CD4-positive, alpha-beta T cell treated with Interleukin-6 at 100 ng/mL for 8 hours (primary cell): Measurements from ENCODE around the gene SASH1.

Experiments used
- DNase-seq: peaks from one replicate; pipeline ENCODE4 v3.0.0-alpha.2; 2020; ENCODE audit warnings: mixed read lengths, low spot score

SASH1 gene

GRCh38 chr6:148548065-148548748 lies 205.6 kb downstream of the SASH1 start:
- DNase-seq, result no peak

- DNase-seq, result no peak
Observed at GRCh38 chr6:148548749-148549140, 206.1 kb downstream of the SASH1 start.

GRCh38 chr6:148550569-148550968 lies 207.9 kb downstream of the SASH1 start:
- DNase-seq, result no peak

- no peak for DNase-seq
Observed at GRCh38 chr6:148551226-148551625, 208.6 kb downstream of the SASH1 start.

GRCh38 chr6:148556410-148556809 lies 213.8 kb downstream of the SASH1 start:
- no peak for DNase-seq

GRCh38 chr6:148557796-148558321 lies 215.2 kb downstream of the SASH1 start:
- DNase-seq, result no peak

GRCh38 chr6:148559848-148560433 lies 217.3 kb downstream of the SASH1 start:
- peak; percentile 48 for DNase-seq

GRCh38 chr6:148561629-148562028 lies 219.0 kb downstream of the SASH1 start:
- no peak for DNase-seq

- DNase-seq, result no peak
Observed at GRCh38 chr6:148563066-148563465, 220.4 kb downstream of the SASH1 start.

GRCh38 chr6:148564494-148565035 lies 221.9 kb downstream of the SASH1 start:
- no peak for DNase-seq

GRCh38 chr6:148565321-148565926 lies 222.8 kb downstream of the SASH1 start:
- no peak for DNase-seq

GRCh38 chr6:148565930-148566663 lies 223.5 kb downstream of the SASH1 start:
- no peak for DNase-seq

GRCh38 chr6:148566664-148567350 lies 224.2 kb downstream of the SASH1 start:
- no peak for DNase-seq

- no peak for DNase-seq
Observed at GRCh38 chr6:148570456-148570855, 227.8 kb downstream of the SASH1 start.

- DNase-seq, result no peak
Observed at GRCh38 chr6:148572676-148573335, 230.2 kb downstream of the SASH1 start.

- no peak for DNase-seq
Observed at GRCh38 chr6:148573922-148574321, 231.3 kb downstream of the SASH1 start.

GRCh38 chr6:148577687-148578488 lies 235.2 kb downstream of the SASH1 start:
- DNase-seq, result peak; percentile 21

GRCh38 chr6:148578489-148578814 lies 235.8 kb downstream of the SASH1 start:
- no peak for DNase-seq

GRCh38 chr6:148578837-148579565 lies 236.4 kb downstream of the SASH1 start:
- DNase-seq, result no peak

- DNase-seq, result no peak
Observed at GRCh38 chr6:148580442-148580841, 237.8 kb downstream of the SASH1 start.
